Fibroblast of pulmonary artery (primary cell): ENCODE data around the gene ACOX3.

Experiments
- DNase-seq: peaks from one replicate; pipeline ENCODE4 v3.0.0-alpha.2; 2010; ENCODE audit warnings: low read depth
- H3K4me3 ChIP-seq: replicated peaks from 2 replicates; pipeline ENCODE4 v1.5.1; 2011; ENCODE audit warnings: low read depth, mild to moderate bottlenecking, control low read depth, low read length, moderate library complexity
- CTCF ChIP-seq: IDR thresholded peaks from 2 replicates; pipeline ENCODE4 v1.5.1; 2011; ENCODE audit warnings: mild to moderate bottlenecking, control low read depth, low read length, inconsistent platforms; ENCODE audit errors: missing control alignments

The ACOX3 gene

GRCh38 chr4:8340781-8341241 is 99.7 kb downstream of the ACOX3 start:
- H3K4me3 ChIP-seq: no peak overlapping the region
- DNase-seq: peak; percentile 25
- no peak for TF ChIP-seq CTCF

GRCh38 chr4:8338351-8338961 is 102.1 kb downstream of the ACOX3 start:
- no peak for TF ChIP-seq CTCF
- DNase-seq: no peak
- H3K4me3 ChIP-seq: no peak overlapping the region

- H3K4me3 ChIP-seq: no peak overlapping the region
- peak; percentile 41 for DNase-seq
- no peak for TF ChIP-seq CTCF
Measured at GRCh38 chr4:8336412-8337075, 104.0 kb downstream of the ACOX3 start.

GRCh38 chr4:8335848-8336247 is 104.7 kb downstream of the ACOX3 start:
- DNase-seq: no peak
- no peak for TF ChIP-seq CTCF
- no peak overlapping the region for H3K4me3 ChIP-seq

- DNase-seq: no peak
- no peak for TF ChIP-seq CTCF
- no peak overlapping the region for H3K4me3 ChIP-seq
Measured at GRCh38 chr4:8334786-8335460, 105.6 kb downstream of the ACOX3 start.

- no peak for TF ChIP-seq CTCF
- no peak for DNase-seq
- H3K4me3 ChIP-seq: no peak overlapping the region
Measured at GRCh38 chr4:8333726-8334460, 106.6 kb downstream of the ACOX3 start.
